Endometrial microvascular endothelial cells (primary cell): Measurements from ENCODE around the gene CLSTN2. TPM values are rescaled to one million over a fixed set of nuclear protein-coding genes. Genes with fewer than 3 reads are reported as not detected.

Source experiments
- in situ Hi-C: cut with HindIII; loops from 2 replicates; pipeline ENCODE4 v1.10.0; 2017; ENCODE audit warnings: low sequenced_read_pairs, low pct_unique_long_range_greater_than_20kb; ENCODE audit errors: inconsistent ontology term
- total RNA-seq: library from RNA; depleted of rRNA; stranded (reverse); fragments of >200 nt; gene quantifications from one replicate; pipeline ENCODE4 v1.2.3, GENCODE V29; 2015; ENCODE audit errors: inconsistent ontology term

CLSTN2 gene
- total RNA-seq, 1 donor from 2014 or later = not detected

DNA sequence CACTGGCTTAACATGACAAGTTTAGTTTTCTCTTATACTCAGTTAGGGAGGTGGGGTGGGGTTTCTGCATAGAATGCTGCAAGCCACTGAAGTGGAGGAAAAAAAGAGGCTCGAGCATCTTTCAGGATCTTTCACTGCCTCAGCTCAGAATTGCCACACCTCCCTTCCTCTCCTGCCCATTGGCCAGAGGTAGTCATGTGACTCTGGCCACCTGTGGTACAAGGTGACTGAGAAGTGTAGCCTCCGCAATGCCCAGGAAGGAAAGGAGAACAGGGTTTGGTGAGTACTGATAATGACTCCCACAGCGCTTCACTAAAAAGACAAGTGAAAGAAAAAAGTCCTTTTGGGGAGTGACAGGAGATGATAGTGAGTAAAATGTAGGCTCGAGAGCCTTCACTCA, 618.6 kb downstream of the CLSTN2 start:
- in situ Hi-C loops = no loop called here

DNA sequence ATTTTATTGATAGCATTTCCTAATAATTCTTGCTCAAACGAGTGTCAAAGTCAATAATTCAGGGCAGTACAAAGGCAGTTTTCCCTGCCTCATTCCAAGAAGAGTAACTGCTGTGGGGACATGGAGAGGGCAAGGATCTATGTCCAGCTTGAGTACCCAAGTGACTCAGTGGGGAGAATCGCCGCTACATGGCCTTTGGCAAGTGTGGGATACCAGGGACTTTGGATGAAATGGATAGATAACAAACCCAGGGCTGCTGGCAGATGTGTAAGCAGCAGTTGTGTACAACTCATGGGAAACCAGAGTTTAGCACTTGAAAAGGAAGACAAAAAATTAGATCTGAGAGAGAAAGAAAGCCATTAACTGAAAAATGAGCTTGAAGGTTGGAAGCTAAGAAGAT, 620.7 kb downstream of the CLSTN2 start:
- in situ Hi-C loops = no loop called here

GRCh38 chr3:140557476-140557875, 622.5 kb downstream of the CLSTN2 start:
- in situ Hi-C loops = no loop called here

DNA sequence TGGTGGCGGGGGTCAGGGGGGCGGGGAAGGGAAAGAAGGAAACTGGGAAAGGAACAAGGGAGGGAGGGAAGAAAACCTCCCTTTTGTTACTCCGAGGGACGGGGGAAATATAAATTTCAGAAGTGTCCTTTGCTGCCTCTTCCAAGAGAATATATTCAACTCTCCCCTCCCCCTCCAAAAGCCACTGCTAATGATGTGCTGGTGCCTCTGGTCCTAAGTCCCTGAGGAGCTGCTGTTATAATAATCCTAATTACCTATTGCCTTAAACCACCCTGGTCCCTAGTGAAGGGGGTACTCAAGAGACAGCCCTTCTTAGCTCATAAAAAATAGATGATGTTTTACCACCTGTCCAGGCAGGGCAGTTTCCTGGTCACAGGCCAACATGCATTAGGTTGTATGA, 624.6 kb downstream of the CLSTN2 start:
- in situ Hi-C loops = no loop called here

DNA sequence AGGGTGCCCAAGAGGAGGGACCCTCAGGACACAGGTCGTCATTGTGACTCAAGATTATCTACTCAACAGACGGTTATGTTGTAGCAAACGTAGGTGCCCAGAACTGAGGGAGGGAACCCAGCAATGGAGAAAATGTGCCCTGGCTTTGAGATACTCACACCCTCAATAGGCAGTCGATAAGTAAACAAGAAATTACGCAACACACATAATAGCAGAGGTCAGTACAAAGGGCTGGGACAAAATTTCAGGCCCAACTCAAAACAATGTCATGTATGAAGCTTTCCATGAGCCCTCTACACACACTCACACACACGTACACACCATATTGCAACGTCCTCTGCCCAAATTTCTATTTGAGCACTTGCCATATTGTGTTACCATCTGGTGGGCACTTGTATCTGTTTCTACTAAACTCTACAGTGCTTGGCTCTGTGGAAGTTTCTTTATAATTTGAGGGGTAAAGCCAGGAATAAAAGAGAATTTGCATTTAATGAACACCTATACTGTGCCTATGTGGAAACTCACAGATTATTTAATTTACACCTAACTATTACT, 628.3 kb downstream of the CLSTN2 start:
- in situ Hi-C loops = no loop called here

DNA sequence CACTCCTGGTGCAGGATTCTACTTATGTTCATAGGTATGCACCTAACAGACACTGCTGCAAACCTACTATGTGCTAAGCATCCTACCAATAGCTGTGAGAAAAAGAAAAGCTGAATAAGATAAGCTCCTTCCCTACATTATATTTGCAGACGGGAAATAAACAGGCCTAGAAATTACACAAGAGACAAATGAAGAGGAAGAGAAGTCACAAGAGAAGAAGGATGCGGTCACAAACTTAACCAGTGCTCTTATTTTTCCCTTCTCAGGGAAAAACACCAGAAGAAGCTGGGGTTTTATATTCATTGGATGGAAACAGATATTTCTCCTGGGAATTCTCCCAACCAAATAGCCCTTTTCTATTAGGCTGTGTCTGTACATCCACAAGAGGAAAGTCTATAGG, 633.1 kb downstream of the CLSTN2 start:
- in situ Hi-C loops = no loop called here

DNA sequence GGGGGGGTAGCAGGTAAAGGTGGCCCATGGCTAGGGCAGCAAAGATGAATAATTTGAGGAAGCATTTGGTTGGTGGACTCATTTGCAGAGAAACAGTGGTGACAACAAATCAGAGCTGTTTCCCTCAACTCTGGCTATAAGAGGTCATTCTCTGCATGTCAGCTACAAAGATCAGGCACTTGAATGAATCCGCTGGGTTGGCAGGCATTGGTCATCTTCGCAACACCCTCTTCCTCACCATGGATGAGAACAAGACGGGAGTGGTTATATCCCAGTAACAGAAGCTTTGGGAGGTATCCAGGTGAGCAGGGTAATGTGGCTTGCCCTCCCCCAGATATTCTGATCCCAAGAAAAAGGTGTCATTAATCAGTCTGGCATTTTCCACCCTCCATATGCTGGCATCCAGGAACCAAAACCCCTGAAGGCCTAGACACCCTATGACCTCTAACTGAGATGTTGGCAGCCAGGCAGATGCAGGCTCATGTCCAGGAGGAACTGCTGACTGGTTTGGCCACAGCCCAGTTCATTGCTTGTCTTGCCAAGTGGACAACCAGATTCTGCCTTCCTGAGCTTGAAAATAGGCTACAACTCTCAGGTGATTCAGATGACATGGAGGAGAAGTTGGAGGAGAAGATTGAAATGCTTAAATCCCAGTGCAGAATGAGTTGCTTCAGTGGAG, 634.0 kb downstream of the CLSTN2 start:
- in situ Hi-C loops = no loop called here

DNA sequence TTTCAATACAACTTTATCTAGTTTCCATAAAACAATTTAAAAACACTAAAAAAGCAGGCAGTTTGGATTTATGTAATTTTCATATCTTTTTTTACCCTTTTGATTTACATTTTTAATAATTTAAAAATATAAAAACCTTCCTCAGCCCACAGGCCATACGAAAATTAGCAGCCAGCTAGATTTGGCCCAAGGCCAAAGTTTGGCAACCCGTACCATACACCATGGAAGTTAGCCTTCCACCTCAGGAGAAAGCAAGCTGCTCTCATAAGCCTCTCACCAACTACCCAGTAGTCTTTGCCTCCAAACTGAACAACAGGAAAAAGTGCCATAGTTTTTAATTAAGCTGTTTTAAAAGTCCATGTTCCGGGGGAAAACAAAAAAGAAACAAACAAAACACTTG, 635.6 kb downstream of the CLSTN2 start:
- in situ Hi-C loops = no loop called here

- in situ Hi-C loops = no loop called here
These were observed 636.9 kb downstream of the CLSTN2 start for GRCh38 chr3:140571836-140572235.

- in situ Hi-C loops = no loop called here
These were observed 637.3 kb downstream of the CLSTN2 start for GRCh38 chr3:140572334-140572733.

GRCh38 chr3:140573011-140573410, 638.0 kb downstream of the CLSTN2 start:
- in situ Hi-C loops = no loop called here

DNA sequence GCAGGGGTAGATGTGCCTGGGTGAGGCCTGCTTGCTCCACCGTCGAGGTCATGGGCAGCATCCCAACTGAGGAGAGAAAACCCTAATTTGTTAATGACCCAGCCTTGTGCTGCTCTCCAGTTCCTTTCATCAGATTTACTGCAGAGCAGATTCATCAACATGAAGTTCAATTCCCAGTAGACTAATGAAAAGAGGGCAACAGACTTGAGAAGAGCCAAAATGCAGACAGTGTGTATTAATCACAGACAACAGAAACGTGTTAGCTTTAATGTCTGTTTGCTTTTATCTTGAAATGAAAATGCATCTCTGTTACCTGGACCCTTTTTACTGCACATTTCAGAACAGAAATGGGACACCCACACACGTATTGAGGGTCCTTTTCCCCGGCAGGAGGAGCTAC, 639.4 kb downstream of the CLSTN2 start:
- in situ Hi-C loops = no loop called here

GRCh38 chr3:140576449-140576848, 641.5 kb downstream of the CLSTN2 start:
- in situ Hi-C loops = no loop called here

DNA sequence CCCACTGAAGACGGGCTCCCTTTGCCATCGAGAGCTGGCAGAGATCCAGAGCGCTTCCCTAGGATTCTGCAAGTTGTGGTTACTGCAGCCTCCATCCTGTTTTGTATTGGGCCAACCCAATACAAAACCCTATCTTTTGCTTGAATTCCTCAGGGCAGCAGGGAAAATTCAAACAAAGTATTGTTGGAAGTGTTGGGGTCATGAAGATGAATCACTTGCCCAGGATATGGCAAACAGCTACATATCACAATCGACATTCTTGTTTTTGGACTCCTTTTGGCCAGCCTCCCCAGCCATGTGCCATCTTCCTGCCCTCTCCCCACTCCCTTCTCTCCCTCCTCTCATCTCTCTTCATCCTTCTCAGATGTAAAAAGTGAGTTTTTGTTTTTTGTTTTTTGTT, 642.9 kb downstream of the CLSTN2 start:
- in situ Hi-C loops = no loop called here

- in situ Hi-C loops = no loop called here
These were observed 644.3 kb downstream of the CLSTN2 start for GRCh38 chr3:140579260-140579659.

DNA sequence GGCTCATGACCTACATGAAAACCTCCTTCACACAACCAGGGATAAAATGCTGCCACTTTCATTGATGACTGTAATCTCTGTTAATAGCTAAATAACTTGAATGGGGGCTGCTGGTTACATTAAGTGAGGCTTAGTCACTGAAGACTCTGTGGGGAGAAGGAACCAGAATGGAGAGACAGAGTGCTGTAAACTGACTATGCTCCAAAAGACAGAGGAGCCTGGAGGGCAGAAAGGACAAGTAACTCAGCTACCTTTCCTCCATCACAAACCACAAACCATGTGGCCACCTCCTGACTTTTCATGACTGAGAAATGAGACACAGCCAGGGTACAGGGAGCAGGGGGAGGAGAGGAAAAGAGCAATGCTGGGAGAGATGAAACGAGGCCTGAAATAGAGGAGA, 645.8 kb downstream of the CLSTN2 start:
- in situ Hi-C loops = no loop called here

GRCh38 chr3:140584549-140584948, 649.6 kb downstream of the CLSTN2 start:
- in situ Hi-C loops = no loop called here

DNA sequence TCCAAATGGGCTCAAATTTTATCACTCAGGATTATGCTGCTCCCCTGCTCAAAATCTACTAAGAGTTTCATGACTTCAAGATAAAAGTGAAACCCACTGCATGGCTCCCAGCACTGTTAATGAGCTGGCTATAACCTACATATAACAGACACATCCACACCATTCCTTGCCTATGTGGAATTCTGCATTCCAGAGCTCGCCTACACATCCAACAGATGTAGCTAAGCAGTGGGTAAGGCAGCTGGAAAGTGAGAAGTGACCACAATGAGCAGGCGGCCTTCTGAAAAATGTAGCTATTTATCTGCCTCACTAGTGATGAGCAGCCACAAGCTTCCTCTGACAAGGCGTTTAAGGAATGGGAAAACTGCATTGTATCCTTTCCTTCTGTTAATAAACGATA, 650.8 kb downstream of the CLSTN2 start:
- in situ Hi-C loops = no loop called here

- in situ Hi-C loops = no loop called here
These were observed 651.3 kb downstream of the CLSTN2 start for GRCh38 chr3:140586311-140586710.

GRCh38 chr3:140588558-140588957, 653.6 kb downstream of the CLSTN2 start:
- in situ Hi-C loops = no loop called here

- in situ Hi-C loops = no loop called here
These were observed 658.8 kb downstream of the CLSTN2 start for GRCh38 chr3:140593766-140594165.
